ENCODE data around the gene EFNB2.

Gene EFNB2, protein sequence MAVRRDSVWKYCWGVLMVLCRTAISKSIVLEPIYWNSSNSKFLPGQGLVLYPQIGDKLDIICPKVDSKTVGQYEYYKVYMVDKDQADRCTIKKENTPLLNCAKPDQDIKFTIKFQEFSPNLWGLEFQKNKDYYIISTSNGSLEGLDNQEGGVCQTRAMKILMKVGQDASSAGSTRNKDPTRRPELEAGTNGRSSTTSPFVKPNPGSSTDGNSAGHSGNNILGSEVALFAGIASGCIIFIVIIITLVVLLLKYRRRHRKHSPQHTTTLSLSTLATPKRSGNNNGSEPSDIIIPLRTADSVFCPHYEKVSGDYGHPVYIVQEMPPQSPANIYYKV

DNA sequence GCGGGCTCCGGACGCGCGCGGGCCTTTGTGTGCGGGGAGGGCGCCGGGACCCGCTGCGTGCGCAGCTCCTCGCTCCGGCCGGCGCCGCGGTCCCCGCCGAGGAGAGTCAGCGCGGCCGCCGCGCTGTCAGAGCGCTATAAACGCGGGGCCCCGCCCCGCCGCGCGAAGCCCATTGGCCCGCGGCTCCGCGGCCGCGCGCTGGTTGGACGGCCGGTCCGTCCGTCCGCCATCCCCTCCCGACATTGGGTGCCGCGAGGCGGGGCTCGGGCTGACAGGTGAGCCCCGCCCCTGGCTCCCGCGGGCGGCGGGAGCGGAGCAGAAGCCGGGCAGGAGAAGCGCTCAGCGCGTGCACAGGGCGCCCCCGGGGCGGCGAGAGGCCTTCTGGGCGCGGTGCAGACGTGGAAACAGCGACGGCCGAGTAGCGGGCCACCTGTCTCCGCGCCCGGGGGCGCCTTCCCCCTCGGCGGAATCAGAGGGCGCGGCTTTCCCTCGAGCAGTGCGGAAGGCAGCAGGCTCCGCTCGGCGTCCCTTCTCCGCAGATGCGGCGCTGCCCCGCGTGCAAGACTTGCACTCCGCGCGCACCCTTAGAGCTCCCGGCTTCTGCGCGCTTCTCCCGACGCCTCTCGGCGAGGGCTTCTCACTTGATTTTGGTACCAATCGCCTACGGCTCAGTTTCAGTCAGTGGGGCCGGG is at the start of gene EFNB2:
Gene EFNB2, minus strand, starts transcription at position 111 of the 692 bp plus-strand sequence. CDS start 698 bp downstream, outside the sequence.
- DNase-seq (ENCODE audit: low spot score) = peak; percentile 96

DNA sequence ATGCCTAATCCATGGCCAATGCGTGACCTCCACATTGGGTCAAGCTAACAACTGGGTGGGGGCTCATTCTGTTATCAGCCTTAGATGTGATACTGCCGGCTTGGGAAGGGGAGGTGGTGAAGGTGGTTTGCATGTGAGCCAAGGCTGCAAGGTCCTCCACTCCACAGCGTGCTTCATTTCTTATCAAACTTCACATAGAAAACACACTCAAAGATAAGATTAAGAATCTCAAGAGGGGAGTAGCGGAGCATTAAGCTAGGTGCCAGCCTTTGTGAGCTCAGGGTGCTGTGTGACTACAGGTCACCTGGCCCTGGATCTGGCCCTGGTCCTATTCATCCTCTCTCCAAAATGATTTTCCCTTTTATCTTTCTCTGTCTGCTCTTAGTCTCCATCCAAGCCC is 45.8 kb upstream of the EFNB2 start:
- no peak for DNase-seq (ENCODE audit: low spot score)

DNA sequence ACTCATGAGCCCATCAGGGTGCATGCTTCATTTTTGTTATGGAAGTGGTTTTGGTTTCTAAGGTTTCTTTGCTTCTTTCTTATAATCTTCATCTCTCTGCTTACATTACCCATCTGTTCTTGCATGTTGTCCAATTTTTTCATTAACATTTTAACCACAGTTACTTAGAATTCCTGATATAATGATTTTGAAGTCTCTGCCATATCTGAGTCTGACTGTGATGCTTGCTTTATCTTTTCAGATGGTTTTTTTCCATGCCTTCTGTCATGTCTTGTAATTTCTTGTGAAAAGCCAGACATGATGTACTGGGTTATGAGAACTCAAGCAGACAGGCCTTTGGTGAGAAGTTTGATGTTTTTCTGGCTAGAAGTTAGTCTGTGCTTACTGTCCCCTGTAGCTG is 40.4 kb upstream of the EFNB2 start:
- DNase-seq (ENCODE audit: low spot score) = no peak

DNA sequence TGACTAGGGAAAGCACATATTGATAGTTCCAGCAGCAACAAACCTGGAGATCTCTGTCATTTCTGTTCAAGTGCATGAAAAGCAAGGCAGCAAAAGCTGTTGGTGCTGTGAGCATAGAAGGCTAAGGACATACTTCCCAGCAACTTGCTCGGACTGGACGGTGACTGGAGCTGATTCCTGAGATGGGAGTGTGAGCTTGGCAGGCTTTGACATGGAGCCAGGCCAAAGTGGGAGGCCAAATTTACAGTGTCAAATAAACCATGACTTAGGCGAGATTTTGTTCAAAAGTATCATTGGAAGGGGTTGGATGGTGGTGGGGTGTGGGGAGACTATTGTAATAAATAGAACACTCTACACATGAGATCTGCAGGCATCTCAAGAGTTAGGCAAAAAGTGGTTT is 38.4 kb upstream of the EFNB2 start:
- DNase-seq (ENCODE audit: low spot score) = no peak

DNA sequence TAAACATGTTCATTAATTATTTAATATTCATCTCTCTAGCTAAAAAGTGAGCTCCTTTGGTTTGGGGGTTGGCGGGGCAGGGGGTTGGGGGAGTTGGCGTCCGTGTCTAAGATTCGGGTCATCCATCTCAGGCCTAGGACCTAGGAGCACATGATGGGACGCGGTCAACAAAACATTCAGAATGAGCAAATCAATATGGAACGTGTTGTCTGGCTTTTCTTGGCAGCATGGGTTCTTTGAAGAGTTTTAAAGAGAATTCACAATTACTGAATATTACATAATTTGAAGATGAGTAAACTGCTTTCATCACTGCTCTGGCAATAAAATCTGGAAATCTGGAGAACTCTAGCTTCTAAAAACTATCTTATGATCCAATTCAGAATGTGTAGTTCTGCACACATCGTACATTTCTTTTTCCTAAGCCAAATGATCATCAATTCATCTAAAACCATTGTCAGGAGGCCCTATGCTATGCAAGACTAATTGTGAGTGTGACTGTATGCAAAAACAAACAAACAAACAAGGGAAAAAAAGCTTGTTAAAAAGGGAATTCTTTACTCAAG is 37.9 kb upstream of the EFNB2 start:
- DNase-seq (ENCODE audit: low spot score) = no peak

DNA sequence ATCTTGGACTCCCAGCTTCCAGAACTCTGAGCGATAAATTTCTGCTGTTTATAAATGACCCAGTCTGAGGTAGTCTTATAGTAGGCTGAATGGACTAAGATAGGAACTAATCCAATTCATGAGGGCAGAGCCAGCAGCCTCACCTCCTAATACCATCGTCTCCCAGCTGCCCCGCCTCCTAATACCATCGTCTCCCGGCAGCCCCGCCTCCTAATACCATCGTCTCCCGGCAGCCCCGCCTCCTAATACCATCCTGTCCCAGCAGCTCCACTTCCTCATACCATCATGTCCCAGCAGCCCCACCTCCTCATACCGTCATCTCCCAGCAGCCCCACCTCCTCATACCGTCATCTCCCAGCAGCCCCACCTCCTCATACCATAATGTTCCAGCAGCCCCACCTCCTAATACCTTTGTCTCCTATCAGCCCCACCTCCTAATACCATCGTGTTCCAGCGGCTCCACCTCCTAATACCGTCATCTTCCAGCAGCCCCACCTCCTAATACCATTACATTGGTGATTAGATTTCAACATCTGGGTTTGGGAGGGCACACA is 34.9 kb upstream of the EFNB2 start:
- DNase-seq (ENCODE audit: low spot score) = peak; percentile 72

DNA sequence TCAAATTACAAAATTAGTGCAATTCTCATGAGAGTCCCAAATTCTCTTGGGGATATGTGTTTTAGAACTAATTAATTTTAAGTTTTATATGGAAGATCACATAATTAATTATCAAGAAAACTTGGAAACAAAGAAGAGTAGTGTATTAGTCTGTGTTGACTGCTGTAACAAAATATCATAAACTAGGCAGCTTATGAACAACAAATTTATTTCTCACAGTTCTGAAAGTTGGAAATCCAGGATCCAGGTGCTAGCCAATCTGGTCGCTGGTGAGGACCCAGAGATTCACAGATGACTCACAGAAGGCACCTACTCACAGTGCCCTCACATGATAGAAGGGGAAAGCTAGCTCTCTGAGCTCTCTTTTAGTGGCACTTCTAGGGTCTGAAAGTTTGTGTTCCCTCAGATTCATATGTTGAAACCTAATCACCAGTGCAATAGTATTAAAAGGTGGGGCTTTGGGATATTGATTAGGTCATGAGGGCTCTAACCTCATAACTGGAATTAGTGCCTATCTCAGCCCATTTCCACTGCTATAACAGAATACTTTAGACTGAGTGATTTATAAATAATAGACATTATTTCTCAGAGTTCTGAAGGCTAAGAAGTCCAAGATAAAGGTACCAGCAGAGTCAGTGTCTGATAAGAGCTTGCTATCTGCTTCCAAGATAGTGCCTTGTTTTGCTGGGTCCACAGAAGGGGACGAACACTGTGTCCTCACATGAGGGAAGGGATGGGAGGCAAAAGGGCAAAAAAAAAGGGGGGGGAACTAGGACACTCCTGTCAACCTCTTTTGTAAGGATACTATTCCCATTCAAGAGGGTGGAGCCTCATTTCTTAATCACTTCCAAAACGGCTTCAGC is 34.0 kb upstream of the EFNB2 start:
- DNase-seq (ENCODE audit: low spot score) = peak; percentile 41

DNA sequence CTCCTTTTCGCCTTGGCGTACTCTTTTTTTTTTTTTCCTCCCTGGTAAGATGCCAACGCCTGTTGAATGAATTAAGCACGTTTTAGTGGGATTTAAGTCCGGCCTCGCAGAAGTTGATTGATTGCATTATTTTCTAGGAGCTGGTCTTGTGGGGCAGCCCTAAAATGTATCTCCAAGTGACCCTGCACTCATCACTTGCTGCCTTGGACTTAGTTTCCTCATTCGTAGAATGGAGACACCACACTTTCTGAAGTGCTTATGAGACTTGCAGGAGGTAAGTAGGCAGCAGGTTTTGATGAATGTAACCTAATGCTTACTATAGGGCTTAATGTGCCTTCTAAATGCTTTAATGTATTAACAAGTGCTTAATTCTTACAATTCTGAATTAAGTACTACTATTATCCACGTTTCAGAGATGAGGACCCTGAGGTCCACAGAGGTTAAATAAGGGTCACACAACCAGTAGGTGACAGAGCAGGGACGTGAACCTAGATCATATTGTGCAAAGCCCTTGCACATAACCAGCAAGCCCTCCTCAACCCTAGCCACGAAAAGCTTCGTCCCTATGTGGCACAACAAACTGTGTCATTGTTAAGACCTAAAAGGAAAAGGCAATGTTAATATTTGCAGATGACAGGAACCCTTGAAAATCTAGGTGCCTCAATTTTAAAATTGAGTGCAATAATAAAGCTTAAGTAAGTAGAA is 33.0 kb upstream of the EFNB2 start:
- no peak for DNase-seq (ENCODE audit: low spot score)

DNA sequence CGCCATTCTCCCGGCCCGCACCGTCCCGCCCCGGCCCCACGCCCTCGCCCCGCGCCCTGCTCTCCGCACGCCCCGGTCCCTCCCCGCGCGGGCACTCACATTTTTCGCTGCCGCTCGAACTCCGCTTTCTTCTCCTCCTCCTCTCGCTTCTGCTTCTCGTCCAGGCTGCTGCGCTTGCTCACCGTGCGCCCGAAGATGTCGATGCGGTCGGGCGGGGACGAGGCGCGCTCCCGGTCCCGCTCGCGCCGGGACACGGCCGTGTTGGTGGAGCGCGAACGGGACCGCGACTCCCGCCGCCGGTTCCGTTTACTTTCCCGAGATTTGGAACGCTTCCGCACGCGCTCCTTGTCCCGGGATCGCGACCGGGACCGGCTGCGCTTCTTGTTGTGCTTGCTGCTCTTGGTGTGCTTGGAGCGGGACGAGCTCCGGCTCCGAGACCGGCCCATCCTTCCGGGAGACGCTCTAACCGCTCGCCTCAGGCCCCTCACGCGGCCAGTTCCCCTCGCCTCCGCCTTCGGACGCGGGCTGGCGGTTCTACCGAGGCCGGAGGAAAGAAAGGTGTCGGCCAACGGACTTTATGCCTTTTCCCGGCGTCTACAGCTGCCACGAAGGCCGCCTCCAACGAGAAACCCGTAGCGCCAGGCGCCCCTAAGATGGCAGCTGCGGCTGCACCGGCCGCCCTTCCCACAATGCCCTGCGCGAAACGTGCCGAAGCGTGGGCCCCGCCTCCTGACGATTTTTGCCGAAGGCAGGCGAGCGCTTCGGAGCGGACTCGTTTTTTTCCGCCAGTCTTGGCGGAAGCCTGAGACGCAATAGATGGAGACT is 32.2 kb upstream of the EFNB2 start, which contains the start of gene ARGLU1:
Gene ARGLU1, minus strand, starts transcription at position 664 of the 825 bp plus-strand sequence. Its CDS starts 218 bp downstream, at position 446.
- DNase-seq (ENCODE audit: low spot score) = peak; percentile 92

DNA sequence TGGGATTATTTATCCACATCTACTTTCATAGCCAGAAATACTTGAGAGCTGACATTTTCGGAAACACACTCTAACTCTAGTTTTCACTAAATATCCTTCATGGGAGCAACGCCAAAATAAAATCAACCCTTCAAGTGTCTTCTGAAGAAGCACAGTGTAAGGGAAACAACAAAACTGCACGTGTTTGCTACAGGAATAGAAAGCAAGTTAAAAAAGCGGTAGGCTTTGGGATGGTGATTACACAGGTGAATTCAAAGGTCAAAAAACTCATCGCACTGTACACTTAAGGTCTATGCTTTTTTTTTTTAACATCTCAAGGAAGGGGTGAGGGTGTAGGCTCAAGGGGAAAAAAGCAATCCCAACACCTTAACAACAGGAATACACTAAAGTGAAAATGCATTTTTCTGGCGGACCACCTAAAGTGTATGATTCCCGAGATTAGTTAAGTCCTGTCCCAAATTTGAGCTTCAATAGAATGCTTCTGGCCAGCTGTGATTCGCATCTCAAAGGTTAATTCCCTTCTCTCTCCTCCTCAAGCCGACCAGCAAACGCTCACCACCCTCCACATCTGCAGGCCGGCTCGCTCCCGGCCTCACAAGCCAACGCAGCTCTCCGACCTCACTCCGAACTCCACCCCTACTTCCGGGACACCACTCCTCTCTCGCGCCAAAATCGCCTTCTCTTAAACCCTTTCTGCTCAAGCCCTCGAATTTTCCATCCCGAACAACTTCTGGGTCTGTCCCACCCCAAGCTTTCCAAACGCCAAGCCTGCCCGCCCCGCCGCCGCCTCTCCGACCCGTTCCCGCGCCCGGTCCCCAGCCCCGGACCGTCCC is 31.4 kb upstream of the EFNB2 start:
- peak; percentile 50 for DNase-seq (ENCODE audit: low spot score)

DNA sequence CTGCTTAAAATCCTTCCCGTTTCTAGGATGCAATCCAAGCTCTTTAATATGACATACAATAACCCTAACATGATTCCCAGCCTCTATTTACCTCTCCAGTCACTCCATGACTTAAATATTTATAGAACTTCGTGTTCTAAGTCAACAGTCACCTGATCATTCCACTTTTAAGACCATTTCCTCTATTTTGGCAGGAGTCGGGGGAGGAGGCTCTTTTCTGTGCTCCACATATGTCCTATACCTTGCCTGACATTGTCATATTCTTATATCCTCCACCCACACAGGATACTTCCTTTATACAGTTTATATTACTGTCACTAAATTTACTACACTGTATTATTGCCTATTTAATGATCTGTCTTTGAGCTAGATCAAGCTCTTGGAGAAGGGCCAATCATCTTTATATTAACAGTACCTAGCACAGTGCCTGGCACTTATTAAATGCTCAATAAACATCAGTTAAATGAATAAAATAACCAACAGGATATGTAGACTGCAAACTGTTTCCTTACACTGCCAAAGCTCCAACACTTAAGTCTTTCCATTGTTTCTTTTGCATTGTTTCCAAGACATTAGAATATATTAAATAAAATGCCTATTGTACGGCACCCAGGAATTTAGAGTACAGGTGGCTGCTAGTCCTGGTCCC is 29.8 kb upstream of the EFNB2 start:
- no peak for DNase-seq (ENCODE audit: low spot score)

DNA sequence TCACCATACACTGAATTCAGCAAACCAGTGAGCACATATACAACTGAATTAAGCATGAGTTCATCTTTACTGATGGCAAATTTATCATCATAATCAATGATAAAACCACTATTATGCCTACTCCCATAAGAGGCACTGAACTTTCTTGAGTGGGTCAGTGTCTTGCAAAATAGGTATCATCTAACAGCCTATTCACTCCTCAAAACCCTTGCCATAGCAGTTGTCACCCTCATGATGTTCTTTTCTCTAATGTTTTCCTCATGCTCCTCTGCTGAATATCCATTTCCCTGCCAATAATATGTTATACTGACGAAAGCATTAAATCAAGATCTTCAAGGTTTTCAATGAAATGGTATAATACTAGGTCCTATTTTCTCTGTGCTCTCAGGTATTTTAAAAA is 26.8 kb upstream of the EFNB2 start:
- DNase-seq (ENCODE audit: low spot score) = no peak

DNA sequence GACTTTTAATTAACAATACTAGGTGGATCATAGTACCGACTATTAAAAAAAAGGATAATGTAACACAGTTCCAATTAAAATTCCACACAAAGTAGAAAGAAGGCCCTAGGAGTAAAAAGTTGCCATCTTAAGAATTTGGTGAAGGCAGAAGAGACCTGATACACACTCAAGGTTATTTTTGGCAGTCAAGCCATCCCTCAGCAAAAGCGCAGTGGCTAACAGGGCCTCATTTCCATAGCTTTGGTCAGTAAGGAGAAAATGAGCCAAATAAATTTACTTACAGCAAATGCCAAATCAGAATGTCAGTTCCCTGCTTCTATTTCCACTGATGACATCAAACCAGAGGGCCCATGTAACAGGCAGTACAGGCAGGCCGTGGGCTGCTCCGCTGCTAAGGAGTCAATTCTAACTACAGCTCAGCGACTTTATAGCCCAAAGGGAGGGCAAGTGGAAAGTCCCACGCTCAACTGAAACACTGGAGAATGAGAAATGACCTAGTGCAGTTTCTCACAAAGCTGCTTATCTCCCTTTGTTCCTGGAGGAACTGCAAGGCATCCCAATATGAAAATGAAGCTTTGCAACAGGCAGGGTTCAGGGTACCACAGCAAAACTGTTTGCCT is 26.2 kb upstream of the EFNB2 start:
- DNase-seq (ENCODE audit: low spot score) = peak; percentile 39

DNA sequence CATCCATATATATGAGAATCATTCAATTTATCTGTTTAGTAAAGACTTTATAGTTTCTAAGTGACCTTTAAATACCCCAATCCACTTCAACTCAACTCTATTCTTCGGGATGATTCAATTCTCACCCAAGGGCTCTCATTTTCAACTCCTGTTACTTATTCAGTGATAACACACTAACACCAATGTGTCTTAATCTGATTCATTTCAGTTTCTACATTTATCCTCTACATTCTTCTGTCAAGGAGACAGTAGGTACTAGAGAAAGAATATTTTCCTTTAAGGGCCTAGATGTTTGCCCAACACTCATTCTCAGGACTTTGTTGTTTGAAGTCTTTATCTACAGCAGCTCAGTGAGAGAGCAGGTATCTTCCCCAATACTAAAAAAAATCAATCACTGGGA is 25.4 kb upstream of the EFNB2 start:
- peak; percentile 8 for DNase-seq (ENCODE audit: low spot score)

DNA sequence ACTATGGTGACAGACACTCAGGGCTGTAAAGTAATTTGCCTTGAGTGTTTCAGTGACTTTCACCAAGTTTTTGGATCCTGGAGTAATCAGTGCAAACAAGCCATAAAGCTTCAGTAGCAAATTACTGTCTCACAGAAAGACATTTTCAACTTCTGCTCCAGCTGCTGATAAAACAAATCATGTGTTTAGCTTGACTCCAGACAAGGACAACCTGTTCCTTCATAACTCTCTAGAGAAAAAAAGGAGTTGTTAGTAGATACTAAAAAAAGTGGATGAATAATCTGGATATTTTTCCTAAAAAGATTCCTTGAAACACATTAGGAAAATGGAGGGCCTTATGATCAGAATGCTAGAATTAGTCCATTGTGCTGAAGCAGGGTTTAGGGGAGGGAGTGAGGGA is 23.1 kb upstream of the EFNB2 start:
- no peak for DNase-seq (ENCODE audit: low spot score)

DNA sequence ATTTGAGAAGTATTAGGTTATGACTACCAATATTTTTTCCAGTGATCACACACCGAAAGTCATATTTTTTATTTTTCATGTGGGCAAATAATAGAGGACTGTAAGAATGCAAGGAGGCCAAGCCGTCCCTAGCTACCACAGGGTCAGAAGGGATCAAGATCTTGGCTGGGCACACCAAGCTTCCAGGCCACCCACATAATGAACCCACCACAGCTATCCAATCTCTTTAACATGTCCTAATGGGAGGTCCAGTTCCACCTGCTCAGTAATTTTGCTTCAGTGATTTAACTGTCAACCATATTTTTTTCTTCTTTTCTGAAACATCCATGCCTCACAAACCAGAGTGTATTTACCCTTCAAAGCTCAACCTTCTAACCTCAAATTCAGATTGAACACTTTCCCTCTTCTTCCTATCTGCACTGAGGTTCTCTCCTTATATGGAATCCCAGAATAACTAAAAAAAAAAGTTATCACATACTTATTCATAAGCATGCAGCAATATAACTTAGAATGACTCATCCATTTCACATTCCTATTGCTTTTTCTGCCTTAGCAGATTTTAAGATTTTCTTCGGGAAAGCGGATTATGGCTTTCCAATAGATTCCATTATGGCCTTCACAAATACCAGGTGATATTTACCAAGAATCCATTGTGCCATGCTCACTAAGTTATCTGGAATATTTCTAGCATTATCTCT is 20.3 kb upstream of the EFNB2 start:
- no peak for DNase-seq (ENCODE audit: low spot score)

DNA sequence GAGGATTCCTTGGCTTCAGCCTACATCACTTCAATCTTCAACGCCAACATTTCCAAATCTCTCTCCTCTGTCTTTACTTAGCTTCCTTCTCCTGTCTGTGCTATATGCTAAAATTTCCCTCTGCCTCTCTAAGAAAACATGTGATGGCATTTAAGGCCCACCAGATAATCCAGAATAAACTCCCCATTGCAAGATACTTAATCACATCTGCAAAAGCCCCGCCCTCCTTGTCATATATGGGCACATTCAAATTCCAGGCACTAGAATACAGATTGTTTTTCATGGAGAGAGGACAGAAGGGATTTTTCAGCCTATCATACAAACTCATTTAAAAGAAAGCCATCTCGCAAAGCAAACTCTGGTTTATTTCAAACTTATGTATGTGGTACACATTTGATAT is 16.3 kb upstream of the EFNB2 start:
- DNase-seq (ENCODE audit: low spot score) = no peak

DNA sequence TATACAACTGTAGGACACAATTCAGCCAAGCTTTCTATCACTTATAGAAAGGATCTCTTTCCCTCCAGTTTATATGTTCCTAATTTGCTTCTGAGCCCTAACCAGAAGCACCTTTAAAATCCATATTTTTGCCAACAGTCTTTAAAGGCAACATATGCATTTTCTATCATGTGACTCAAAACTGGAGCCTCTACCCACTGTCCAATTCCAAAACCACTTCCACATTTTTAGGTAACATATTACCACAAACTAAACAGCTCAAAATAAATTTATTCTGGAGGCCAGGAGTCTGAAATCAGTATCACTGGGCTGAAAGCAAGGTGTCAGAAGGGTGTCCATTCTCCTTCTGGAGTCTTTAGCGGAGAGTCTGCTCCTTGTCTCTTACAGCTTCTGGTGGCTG is 15.9 kb upstream of the EFNB2 start:
- DNase-seq (ENCODE audit: low spot score) = no peak
